C4-2B (cell line): Measurements from ENCODE around the gene F2.

ENCODE experiments used
- CTCF ChIP-seq: fragments of 450-650 bp; conservative IDR thresholded peaks from 2 replicates; pipeline ENCODE4 v1.5.1; 2017; ENCODE audit warnings: mild to moderate bottlenecking
- ZFX ChIP-seq: fragments of 450-650 bp; IDR thresholded peaks from 2 replicates; pipeline ENCODE4 v1.6.1; 2017

DNA sequence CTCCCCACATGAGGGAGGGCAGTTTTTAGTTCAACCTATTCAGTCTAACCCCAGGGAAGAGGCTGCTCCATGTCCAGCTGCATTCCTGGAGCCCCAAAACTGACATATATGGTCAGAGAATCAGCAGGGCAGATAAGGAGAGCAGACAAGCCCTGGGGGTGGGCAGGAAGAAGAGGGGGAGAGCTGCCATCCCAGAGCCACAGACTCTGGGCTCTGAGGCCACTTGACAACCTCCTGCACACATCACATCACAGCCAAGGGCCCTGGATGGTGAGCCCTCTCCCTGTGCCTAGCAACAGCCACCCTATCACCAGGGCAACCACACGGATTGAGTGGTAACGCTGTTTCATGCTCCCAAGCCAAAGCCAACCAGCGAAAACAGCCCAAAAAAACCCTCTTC, 21.7 kb upstream of the F2 start:
- TF ChIP-seq CTCF (no peak), ZFX (no peak)
